Activated CD8-positive, alpha-beta memory T cell treated with anti-CD3 and anti-CD28 coated beads, Interleukin-2, amount 10 ng/mL, durations not matched to agents 7 days and 5 days (primary cell): ENCODE results near the gene PHKG2. TPM values are rescaled to one million over a fixed set of nuclear protein-coding genes. Genes with fewer than 3 reads are reported as not detected.
A peak's percentile ranks its signal among the peaks of the same experiment; 100 is the strongest.
"Not testable (repeated sequence)": the region's sequence is repeated elsewhere in the genome, so short reads cannot be mapped to it uniquely, and the experiment has no call there.

Experiments
- ATAC-seq: fragments of 150-1000 bp; cut with Tn5 transposase; one replicate; pipeline ENCODE4 v1.10.0; 2021; ENCODE audit warnings: moderate library complexity
- CTCF ChIA-PET: fragments of 350-600 bp; sonication (Branson Sonifier 250); formaldehyde crosslinking; loops from one replicate; lab custom pipeline; 2021; ENCODE audit warnings: antibody characterized with exemption; lab: Charles Lee
- DNase-seq: peaks from one replicate; pipeline ENCODE4 v3.0.0-alpha.2; 2020
- H3K27ac Mint-ChIP-seq: one replicate; pipeline ENCODE4 v1.8.0; 2021; ENCODE audit warnings: mild to moderate bottlenecking, mixed read lengths
- H3K27me3 Mint-ChIP-seq: one replicate; pipeline ENCODE4 v1.8.0; 2021; ENCODE audit warnings: mixed read lengths
- H3K36me3 Mint-ChIP-seq: one replicate; pipeline ENCODE4 v1.8.0; 2021; ENCODE audit warnings: mild to moderate bottlenecking, mixed read lengths
- H3K4me1 Mint-ChIP-seq: one replicate; pipeline ENCODE4 v1.8.0; 2021; ENCODE audit warnings: mixed read lengths
- H3K4me3 Mint-ChIP-seq: one replicate; pipeline ENCODE4 v1.8.0; 2021; ENCODE audit warnings: mild to moderate bottlenecking, moderate library complexity, mixed read lengths
- H3K9me3 Mint-ChIP-seq: one replicate; pipeline ENCODE4 v1.8.0; 2022; ENCODE audit warnings: low read depth, mixed read lengths
- total RNA-seq, 2 experiments: library from RNA; stranded (reverse); gene quantifications; one replicate each; pipeline ENCODE4 v1.2.3, GENCODE V29; 2021

Gene PHKG2
- 10 to 100 TPM; 45.8 to 46.5 TPM for total RNA-seq

- ATAC-seq: peak; percentile 99
Observed at GRCh38 chr16:30747799-30748633, at the start of gene PHKG2. Gene PHKG2 (plus strand): TSS chr16:30748425. CDS start chr16:30748821, 396 bp downstream.

GRCh38 chr16:30698816-30699614 is 49.2 kb upstream of the PHKG2 start, which contains the start of gene SRCAP:
Gene SRCAP (plus strand): TSS chr16:30699171. CDS start chr16:30700825, 1,654 bp downstream.
- H3K27me3 Mint-ChIP-seq: peaks cover 2% of the 10 kb centered on the region
- H3K36me3 Mint-ChIP-seq: peaks cover 25% of the 10 kb centered on the region
- CTCF ChIA-PET: interaction anchor here (0.8 to 1.0 kb wide), 2 partner anchors 48 to 116 kb away, joined by 3 read pairs; partner anchors contain the start of gene PRR14
- peaks cover 37% of the 10 kb centered on the region for H3K4me1 Mint-ChIP-seq
- ATAC-seq: peak; percentile 44
- DNase-seq: peak; percentile 92
- no peaks in the 10 kb centered on the region for H3K9me3 Mint-ChIP-seq
- peak within 1 kb of the TSS; percentile 99 for H3K27ac Mint-ChIP-seq
- H3K4me3 Mint-ChIP-seq: peak within 1 kb of the TSS; percentile 94

More at GRCh38 chr16:30747799-30748633, at the start of gene PHKG2:
- H3K9me3 Mint-ChIP-seq: no peaks in the 10 kb centered on the region
- H3K4me3 Mint-ChIP-seq: peak within 1 kb of the TSS; percentile 87
- DNase-seq: peak; percentile 99
- peaks cover 26% of the 10 kb centered on the region for H3K4me1 Mint-ChIP-seq
- peaks cover 22% of the 10 kb centered on the region for H3K36me3 Mint-ChIP-seq
- CTCF ChIA-PET: interaction anchor here (0.8 to 1.7 kb wide), 12 partner anchors 12 to 194 kb away, joined by 3 to 7 read pairs (median 4); partner anchors contain the start of gene FBRS
- H3K27me3 Mint-ChIP-seq: no peaks in the 10 kb centered on the region
- H3K27ac Mint-ChIP-seq: peak within 1 kb of the TSS; percentile 93

GRCh38 chr16:30699615-30700099 is 48.6 kb upstream of the PHKG2 start:
- Mint-ChIP-seq H3K27ac (peak overlapping the region; percentile 89), H3K4me1 (peaks cover 34% of the 10 kb centered on the region), H3K27me3 (peaks cover 2% of the 10 kb centered on the region), H3K36me3 (peaks cover 30% of the 10 kb centered on the region), H3K4me3 (peak overlapping the region; percentile 94), H3K9me3 (no peaks in the 10 kb centered on the region)
- no peak for ATAC-seq
- no peak for DNase-seq
- CTCF ChIA-PET: interaction anchor here (0.9 to 1.0 kb wide), 2 partner anchors 115 kb away, joined by 3 read pairs; no protein-coding TSS in a partner anchor

- ATAC-seq: no peak
- Mint-ChIP-seq H3K9me3 (no peaks in the 10 kb centered on the region), H3K4me1 (peaks cover 26% of the 10 kb centered on the region), H3K4me3 (peak overlapping the region; percentile 94), H3K27ac (peak overlapping the region; percentile 5), H3K27me3 (peaks cover 2% of the 10 kb centered on the region), H3K36me3 (peaks cover 34% of the 10 kb centered on the region)
- CTCF ChIA-PET: interaction anchor here (0.9 kb wide), 1 partner anchor 114 kb away, joined by 3 read pairs; no protein-coding TSS in a partner anchor
- DNase-seq: no peak
Observed at GRCh38 chr16:30700491-30700890, 47.7 kb upstream of the PHKG2 start.

GRCh38 chr16:30700971-30701370 is 47.3 kb upstream of the PHKG2 start:
- H3K4me1 Mint-ChIP-seq: peaks cover 26% of the 10 kb centered on the region
- DNase-seq: no peak
- H3K27ac Mint-ChIP-seq: peak overlapping the region; percentile 5
- peaks cover 2% of the 10 kb centered on the region for H3K27me3 Mint-ChIP-seq
- H3K4me3 Mint-ChIP-seq: no peak overlapping the region
- ATAC-seq: no peak
- CTCF ChIA-PET: no interaction called here
- H3K36me3 Mint-ChIP-seq: peaks cover 37% of the 10 kb centered on the region
- no peaks in the 10 kb centered on the region for H3K9me3 Mint-ChIP-seq

GRCh38 chr16:30703071-30703470 is 45.2 kb upstream of the PHKG2 start:
- H3K9me3 Mint-ChIP-seq, DNase-seq, H3K4me3 Mint-ChIP-seq, ATAC-seq, H3K27ac Mint-ChIP-seq, H3K27me3 Mint-ChIP-seq: not testable (repeated sequence)
- Mint-ChIP-seq H3K4me1 (peaks cover 17% of the 10 kb centered on the region), H3K36me3 (peaks cover 53% of the 10 kb centered on the region)
- CTCF ChIA-PET: interaction anchor here (0.8 kb wide), 1 partner anchor 9 kb away, joined by 4 read pairs; no protein-coding TSS in a partner anchor

- H3K27ac Mint-ChIP-seq: no peak overlapping the region
- no peaks in the 10 kb centered on the region for H3K27me3 Mint-ChIP-seq
- CTCF ChIA-PET: no interaction called here
- H3K36me3 Mint-ChIP-seq: peaks cover 57% of the 10 kb centered on the region
- peaks cover 17% of the 10 kb centered on the region for H3K4me1 Mint-ChIP-seq
- DNase-seq (no peak), ATAC-seq (no peak)
- no peak overlapping the region for H3K4me3 Mint-ChIP-seq
- H3K9me3 Mint-ChIP-seq: no peaks in the 10 kb centered on the region
Observed at GRCh38 chr16:30703971-30704370, 44.3 kb upstream of the PHKG2 start.

- Mint-ChIP-seq H3K4me1 (peaks cover 5% of the 10 kb centered on the region), H3K36me3 (peaks cover 64% of the 10 kb centered on the region), H3K27ac (no peak overlapping the region), H3K27me3 (no peaks in the 10 kb centered on the region), H3K4me3 (no peak overlapping the region), H3K9me3 (no peaks in the 10 kb centered on the region)
- no peak for DNase-seq
- CTCF ChIA-PET: interaction anchor here (0.6 kb wide), 1 partner anchor 9 kb away, joined by 3 read pairs; no protein-coding TSS in a partner anchor
- no peak for ATAC-seq
Observed at GRCh38 chr16:30706046-30706445, 42.2 kb upstream of the PHKG2 start.

GRCh38 chr16:30710971-30711370 is 37.3 kb upstream of the PHKG2 start:
- Mint-ChIP-seq H3K27me3 (no peaks in the 10 kb centered on the region), H3K4me3 (no peak overlapping the region), H3K36me3 (peaks cover 78% of the 10 kb centered on the region), H3K4me1 (peaks cover 26% of the 10 kb centered on the region), H3K9me3 (no peaks in the 10 kb centered on the region), H3K27ac (no peak overlapping the region)
- CTCF ChIA-PET: no interaction called here
- no peak for DNase-seq
- ATAC-seq: no peak

- H3K4me1 Mint-ChIP-seq: peaks cover 34% of the 10 kb centered on the region
- H3K4me3 Mint-ChIP-seq: no peak overlapping the region
- H3K36me3 Mint-ChIP-seq: peaks cover 82% of the 10 kb centered on the region
- no peaks in the 10 kb centered on the region for H3K27me3 Mint-ChIP-seq
- CTCF ChIA-PET: interaction anchor here (1.0 to 1.3 kb wide), 2 partner anchors 10 to 230 kb away, joined by 3 to 4 read pairs; no protein-coding TSS in a partner anchor
- ATAC-seq (no peak), DNase-seq (no peak)
- peak overlapping the region; percentile 8 for H3K27ac Mint-ChIP-seq
- H3K9me3 Mint-ChIP-seq: no peaks in the 10 kb centered on the region
Observed at GRCh38 chr16:30711712-30712111, 36.5 kb upstream of the PHKG2 start.

- H3K4me3 Mint-ChIP-seq: peak overlapping the region; percentile 53
- CTCF ChIA-PET: interaction anchor here (1.0 to 1.5 kb wide), 2 partner anchors 19 to 129 kb away, joined by 3 read pairs; no protein-coding TSS in a partner anchor
- H3K4me1 Mint-ChIP-seq: peaks cover 40% of the 10 kb centered on the region
- H3K27ac Mint-ChIP-seq: peak overlapping the region; percentile 95
- ATAC-seq: peak; percentile 100
- DNase-seq: peak; percentile 78
- H3K36me3 Mint-ChIP-seq: peaks cover 66% of the 10 kb centered on the region
- H3K27me3 Mint-ChIP-seq: no peaks in the 10 kb centered on the region
- no peaks in the 10 kb centered on the region for H3K9me3 Mint-ChIP-seq
Observed at GRCh38 chr16:30715750-30716445, 32.3 kb upstream of the PHKG2 start.

- no peak overlapping the region for H3K27ac Mint-ChIP-seq
- ATAC-seq (no peak), DNase-seq (no peak)
- H3K27me3 Mint-ChIP-seq: no peaks in the 10 kb centered on the region
- CTCF ChIA-PET: interaction anchor here (0.8 kb wide), 1 partner anchor 124 kb away, joined by 3 read pairs; no protein-coding TSS in a partner anchor
- peaks cover 22% of the 10 kb centered on the region for H3K4me1 Mint-ChIP-seq
- H3K36me3 Mint-ChIP-seq: peaks cover 69% of the 10 kb centered on the region
- H3K4me3 Mint-ChIP-seq: no peak overlapping the region
- H3K9me3 Mint-ChIP-seq: no peaks in the 10 kb centered on the region
Observed at GRCh38 chr16:30720086-30720485, 28.1 kb upstream of the PHKG2 start.
